ENCODE data around the gene EDC4. TPM values are rescaled to one million over a fixed set of nuclear protein-coding genes. Genes with fewer than 3 reads are reported as not detected.

EDC4 gene
- total and polyA plus RNA-seq, 2 of the 13 experiments (the other 11 are each of a cell fraction or from before 2014, with no cell fraction given) = 51.4 to 59.1 TPM

- TF ChIP-seq ZSCAN29 (CRISPR knock-in tag; conservative IDR thresholded peaks at IDR 0.05) (no peak), CERS6 (CRISPR knock-in tag; IDR thresholded peaks at IDR 0.05) (no peak), SPEN (CRISPR knock-in tag; IDR thresholded peaks at IDR 0.05; ENCODE audit: low read depth) (peak; percentile 68; the same call in 1 of the 2 replicates), FOXO1 (CRISPR knock-in tag; IDR thresholded peaks at IDR 0.05) (peak; percentile 82), ZNF740 (CRISPR knock-in tag; IDR thresholded peaks at IDR 0.05) (no peak), ZEB1 (IDR thresholded peaks at IDR 0.05; ENCODE audit: insufficient replicate concordance, low read depth) (no peak), ZSCAN9 (CRISPR knock-in tag; IDR thresholded peaks at IDR 0.05; ENCODE audit: borderline replicate concordance) (no peak), ZNF281 (CRISPR knock-in tag; IDR thresholded peaks at IDR 0.05; ENCODE audit: borderline replicate concordance) (0 out of 2 replicates have a peak, but pooled peaks have one; percentile 57), ZNF160 (CRISPR knock-in tag; IDR thresholded peaks at IDR 0.05) (no peak), ZNF292 (CRISPR knock-in tag; IDR thresholded peaks at IDR 0.05; ENCODE audit: borderline replicate concordance, low read depth) (peak; percentile 21; the same call in 1 of the 2 replicates), ZNF710 (CRISPR knock-in tag; IDR thresholded peaks at IDR 0.05; ENCODE audit: borderline replicate concordance) (0 out of 2 replicates have a peak, but pooled peaks have one; percentile 32), ZNF335 (CRISPR knock-in tag; IDR thresholded peaks at IDR 0.05) (0 out of 2 replicates have a peak, but pooled peaks have one; percentile 24), ZNF44 (CRISPR knock-in tag; IDR thresholded peaks at IDR 0.05) (peak; percentile 55; the same call in 1 of the 2 replicates), MIER3 (CRISPR knock-in tag; IDR thresholded peaks at IDR 0.05; ENCODE audit: borderline replicate concordance) (peak; percentile 89; the same call in 1 of the 2 replicates), HMGXB4 (CRISPR knock-in tag; IDR thresholded peaks at IDR 0.05; ENCODE audit: borderline replicate concordance in 1 of 2, low read depth in 1 of 2) (0 out of 4 replicates have a peak, but pooled peaks of 1 of the 2 experiments have one; percentile 21), GABPA (IDR thresholded peaks at IDR 0.05; ENCODE audit: low read depth, low read length) (no peak), GABPA (CRISPR knock-in tag; IDR thresholded peaks at IDR 0.05; ENCODE audit: low read depth) (0 out of 2 replicates have a peak, but pooled peaks have one; percentile 33)
Measured at GRCh38 chr16:67857547-67858233, 15.2 kb upstream of the EDC4 start (continued).
